Measurements from ENCODE around the gene SAMHD1. TPM values are rescaled to one million over a fixed set of nuclear protein-coding genes. Genes with fewer than 3 reads are reported as not detected.
"Not testable (repeated sequence)": the region's sequence is repeated elsewhere in the genome, so short reads cannot be mapped to it uniquely, and the experiment has no call there.

Gene SAMHD1
- polyA plus RNA-seq, 1 donor = 24.6 TPM

GRCh38 chr20:36956016-36956415, 4.5 kb upstream of the SAMHD1 start:
- DNase-seq (ENCODE audit: low read depth) = no peak

GRCh38 chr20:36951979-36952738, 651 bp upstream of the SAMHD1 start:
- DNase-seq (ENCODE audit: low read depth) = no peak

GRCh38 chr20:36950414-36951197, 902 bp downstream of the SAMHD1 start:
- DNase-seq (ENCODE audit: low read depth) = no peak

- DNase-seq (ENCODE audit: low read depth) = no peak
These were observed 10.1 kb downstream of the SAMHD1 start for GRCh38 chr20:36941401-36941835.

- no peak for DNase-seq (ENCODE audit: low read depth)
These were observed 14.1 kb downstream of the SAMHD1 start for GRCh38 chr20:36937402-36937770.

GRCh38 chr20:36936761-36937401, 14.6 kb downstream of the SAMHD1 start:
- DNase-seq (ENCODE audit: low read depth) = not testable (repeated sequence)

- DNase-seq (ENCODE audit: low read depth) = no peak
These were observed 15.2 kb downstream of the SAMHD1 start for GRCh38 chr20:36936341-36936740.

GRCh38 chr20:36933571-36933970, 17.9 kb downstream of the SAMHD1 start:
- not testable (repeated sequence) for DNase-seq (ENCODE audit: low read depth)

GRCh38 chr20:36932476-36933426, 18.8 kb downstream of the SAMHD1 start:
- DNase-seq (ENCODE audit: low read depth) = no peak

- DNase-seq (ENCODE audit: low read depth) = not testable (repeated sequence)
These were observed 19.4 kb downstream of the SAMHD1 start for GRCh38 chr20:36932067-36932466.

GRCh38 chr20:36929691-36930090, 21.8 kb downstream of the SAMHD1 start:
- DNase-seq (ENCODE audit: low read depth) = no peak

- no peak for DNase-seq (ENCODE audit: low read depth)
These were observed 22.2 kb downstream of the SAMHD1 start for GRCh38 chr20:36929290-36929689.

- no peak for DNase-seq (ENCODE audit: low read depth)
These were observed 23.8 kb downstream of the SAMHD1 start for GRCh38 chr20:36927704-36928103.

- no peak for DNase-seq (ENCODE audit: low read depth)
These were observed 24.8 kb downstream of the SAMHD1 start for GRCh38 chr20:36926653-36927200.

GRCh38 chr20:36925234-36925633, 26.3 kb downstream of the SAMHD1 start:
- no peak for DNase-seq (ENCODE audit: low read depth)

GRCh38 chr20:36924167-36925045, 27.1 kb downstream of the SAMHD1 start:
- DNase-seq (ENCODE audit: low read depth) = no peak

- DNase-seq (ENCODE audit: low read depth) = no peak
These were observed 31.2 kb downstream of the SAMHD1 start for GRCh38 chr20:36920334-36920730.

- DNase-seq (ENCODE audit: low read depth) = peak; percentile 46
These were observed 31.7 kb downstream of the SAMHD1 start for GRCh38 chr20:36919715-36920333.

- DNase-seq (ENCODE audit: low read depth) = no peak
These were observed 33.6 kb downstream of the SAMHD1 start for GRCh38 chr20:36917943-36918342.

GRCh38 chr20:36917240-36917639, 34.3 kb downstream of the SAMHD1 start:
- DNase-seq (ENCODE audit: low read depth) = no peak
